HepG2 (cell line): ENCODE measurements around the gene COL18A1.

Experiments used
- HMG20B ChIP-seq: conservative IDR thresholded peaks from 2 replicates; pipeline ENCODE4 v1.6.1; 2016; ENCODE audit warnings: missing genetic modification reagents, missing compliant biosample characterization
- MAZ ChIP-seq, 2 experiments: sonication (generic) in 1 of 2; formaldehyde crosslinking in 1 of 2; IDR thresholded peaks; 2 replicates each; pipeline versions ENCODE4 v1.5.0 to v1.6.1; 2012 to 2020; ENCODE audit warnings: low read depth in 2 of 2, mild to moderate bottlenecking in 2 of 2, borderline replicate concordance in 1 of 2, improper control_type of control experiment in 1 of 2, low read length in 1 of 2, missing genetic modification reagents in 1 of 2, moderate library complexity in 1 of 2
- RFX5 ChIP-seq: IDR thresholded peaks from 2 replicates; pipeline ENCODE4 v1.6.1; 2011; ENCODE audit warnings: low read depth, low read length, improper control_type of control experiment
- SUZ12 ChIP-seq: fragments of 150-350 bp; IDR thresholded peaks from 2 replicates; pipeline ENCODE4 v1.6.1; 2014; ENCODE audit warnings: low read depth, low read length
- ZNF75D ChIP-seq: sonication (generic); formaldehyde crosslinking; IDR thresholded peaks from 2 replicates; pipeline ENCODE4 v1.8.1; 2023; ENCODE audit warnings: missing genetic modification reagents, mild to moderate bottlenecking, borderline replicate concordance
- ZNF788 ChIP-seq: sonication (generic); formaldehyde crosslinking; IDR thresholded peaks from 2 replicates; pipeline ENCODE4 v1.5.0; 2020; ENCODE audit warnings: mild to moderate bottlenecking, missing genetic modification reagents, borderline replicate concordance
- ZNF878 ChIP-seq: sonication (generic); formaldehyde crosslinking; IDR thresholded peaks from 2 replicates; pipeline ENCODE4 v1.8.1; 2023; ENCODE audit warnings: mild to moderate bottlenecking, missing genetic modification reagents, moderate library complexity
- TF ChIP-seq, protein P1 (sequence below): sonication (generic); formaldehyde crosslinking; IDR thresholded peaks from 2 replicates; pipeline ENCODE4 v1.4.0; 2020; ENCODE audit warnings: missing genetic modification reagents

DNA sequence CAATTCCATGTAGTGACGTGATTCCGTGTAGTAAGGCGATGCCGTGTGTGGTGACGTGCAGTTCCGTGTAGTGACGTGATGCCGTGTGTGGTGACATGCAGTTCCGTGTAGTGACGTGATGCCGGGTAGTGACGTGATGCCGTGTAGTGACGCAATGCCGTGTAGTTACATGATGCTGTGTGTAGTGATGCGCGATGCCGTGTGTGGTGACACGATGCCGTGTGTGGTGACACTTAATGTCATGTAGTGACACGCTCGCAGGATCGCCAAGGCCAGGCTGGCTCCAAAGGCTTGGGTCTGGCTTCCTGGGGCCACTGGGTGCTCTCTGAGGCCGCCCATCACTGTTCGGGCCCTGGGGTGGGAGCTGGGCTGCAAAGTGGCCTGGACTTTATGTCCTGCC is 14.2 kb downstream of the COL18A1 start:
- TF ChIP-seq MAZ (IDR thresholded peaks at IDR 0.05; ENCODE audit: borderline replicate concordance, low read depth, low read length) (no peak), MAZ (CRISPR knock-in tag; IDR thresholded peaks at IDR 0.05; ENCODE audit: low read depth) (no peak), SUZ12 (no peak), ZNF788 (CRISPR knock-in tag) (no peak), ZNF878 (CRISPR knock-in tag) (no peak), HMG20B (no peak), RFX5 (no peak), ZNF75D (CRISPR knock-in tag) (no peak)
- TF ChIP-seq, protein P1, sequence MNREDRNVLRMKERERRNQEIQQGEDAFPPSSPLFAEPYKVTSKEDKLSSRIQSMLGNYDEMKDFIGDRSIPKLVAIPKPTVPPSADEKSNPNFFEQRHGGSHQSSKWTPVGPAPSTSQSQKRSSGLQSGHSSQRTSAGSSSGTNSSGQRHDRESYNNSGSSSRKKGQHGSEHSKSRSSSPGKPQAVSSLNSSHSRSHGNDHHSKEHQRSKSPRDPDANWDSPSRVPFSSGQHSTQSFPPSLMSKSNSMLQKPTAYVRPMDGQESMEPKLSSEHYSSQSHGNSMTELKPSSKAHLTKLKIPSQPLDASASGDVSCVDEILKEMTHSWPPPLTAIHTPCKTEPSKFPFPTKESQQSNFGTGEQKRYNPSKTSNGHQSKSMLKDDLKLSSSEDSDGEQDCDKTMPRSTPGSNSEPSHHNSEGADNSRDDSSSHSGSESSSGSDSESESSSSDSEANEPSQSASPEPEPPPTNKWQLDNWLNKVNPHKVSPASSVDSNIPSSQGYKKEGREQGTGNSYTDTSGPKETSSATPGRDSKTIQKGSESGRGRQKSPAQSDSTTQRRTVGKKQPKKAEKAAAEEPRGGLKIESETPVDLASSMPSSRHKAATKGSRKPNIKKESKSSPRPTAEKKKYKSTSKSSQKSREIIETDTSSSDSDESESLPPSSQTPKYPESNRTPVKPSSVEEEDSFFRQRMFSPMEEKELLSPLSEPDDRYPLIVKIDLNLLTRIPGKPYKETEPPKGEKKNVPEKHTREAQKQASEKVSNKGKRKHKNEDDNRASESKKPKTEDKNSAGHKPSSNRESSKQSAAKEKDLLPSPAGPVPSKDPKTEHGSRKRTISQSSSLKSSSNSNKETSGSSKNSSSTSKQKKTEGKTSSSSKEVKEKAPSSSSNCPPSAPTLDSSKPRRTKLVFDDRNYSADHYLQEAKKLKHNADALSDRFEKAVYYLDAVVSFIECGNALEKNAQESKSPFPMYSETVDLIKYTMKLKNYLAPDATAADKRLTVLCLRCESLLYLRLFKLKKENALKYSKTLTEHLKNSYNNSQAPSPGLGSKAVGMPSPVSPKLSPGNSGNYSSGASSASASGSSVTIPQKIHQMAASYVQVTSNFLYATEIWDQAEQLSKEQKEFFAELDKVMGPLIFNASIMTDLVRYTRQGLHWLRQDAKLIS (CRISPR knock-in tag), result no peak
